Lower lobe of right lung (tissue), 2 donors: ENCODE results near the gene NDST1. TPM values are rescaled to one million over a fixed set of nuclear protein-coding genes. Genes with fewer than 3 reads are reported as not detected.

Source experiments
- ATAC-seq, 2 donors: fragments of 200-7000 bp; cut with Tn5 transposase; one replicate each; pipeline ENCODE4 v1.9.1; 2020 to 2022; ENCODE audit warnings: mild to moderate bottlenecking in 2 of 2, moderate library complexity in 2 of 2
- DNase-seq: peaks from one replicate; pipeline ENCODE4 v3.0.0-alpha.2; 2020
- H3K27ac ChIP-seq: fragments of 200-600 bp; one replicate; pipeline ENCODE4 v1.8.0; 2022
- H3K27me3 ChIP-seq: fragments of 200-600 bp; one replicate; pipeline ENCODE4 v1.8.0; 2022; ENCODE audit warnings: low read depth
- H3K36me3 ChIP-seq: fragments of 200-600 bp; one replicate; pipeline ENCODE4 v1.8.0; 2022; ENCODE audit warnings: mild to moderate bottlenecking
- H3K4me1 ChIP-seq: fragments of 200-600 bp; one replicate; pipeline ENCODE4 v1.8.0; 2022
- H3K4me3 ChIP-seq: fragments of 200-600 bp; one replicate; pipeline ENCODE4 v1.8.0; 2022; ENCODE audit warnings: mild to moderate bottlenecking
- H3K9me3 ChIP-seq: fragments of 200-600 bp; one replicate; pipeline ENCODE4 v1.8.0; 2022
- intact Hi-C: fragments of 100-400 bp; cut with DNase I; formaldehyde crosslinking; loops from one replicate; pipeline ENCODE4 v1.11.0; 2022
- total RNA-seq: library from RNA; stranded (reverse); fragmentation: NEBNext Ultra II Directional; extraction: Animal tissue kit (Norgen Biotek cat#: 25700); gene quantifications from one replicate; pipeline ENCODE4 v1.2.1, GENCODE V29; 2021
- TF ChIP-seq, protein P1 (sequence below): fragments of 200-600 bp; IDR thresholded peaks from one replicate; pipeline ENCODE4 v1.8.0; 2022; ENCODE audit warnings: antibody characterized with exemption, mild to moderate bottlenecking
- donor health status: DM: no; HTN: yes; CAD: no; lungs with severe emphysema.

Gene NDST1
- total RNA-seq, 1 donor from 2014 or later = 117 TPM

DNA sequence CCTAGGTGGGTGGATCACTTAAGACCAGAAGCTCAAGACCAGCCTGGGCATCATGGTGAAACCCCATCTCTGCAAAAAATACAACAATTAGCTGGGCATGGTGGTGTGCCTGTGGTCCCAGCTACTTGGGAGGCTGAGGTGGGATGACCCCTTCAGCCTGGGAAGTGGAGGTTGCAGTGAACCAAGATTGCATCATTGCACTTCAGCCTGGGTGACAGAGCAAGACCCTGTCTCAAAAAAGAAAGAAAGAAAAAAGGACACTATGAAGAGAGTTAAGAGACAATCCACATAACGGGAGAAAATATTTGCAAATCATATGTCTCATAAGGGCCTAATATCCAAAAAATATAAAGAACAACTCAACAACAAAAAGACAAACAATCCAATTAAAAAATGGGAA is 57.9 kb downstream of the NDST1 start:
- DNase-seq = no peak
- H3K36me3 ChIP-seq = no peaks in the 10 kb centered on the region
- no peaks in the 10 kb centered on the region for H3K27me3 ChIP-seq
- no peak overlapping the region for H3K4me3 ChIP-seq
- intact Hi-C loops = no loop called here
- ATAC-seq = no peak
- TF ChIP-seq, protein P1, sequence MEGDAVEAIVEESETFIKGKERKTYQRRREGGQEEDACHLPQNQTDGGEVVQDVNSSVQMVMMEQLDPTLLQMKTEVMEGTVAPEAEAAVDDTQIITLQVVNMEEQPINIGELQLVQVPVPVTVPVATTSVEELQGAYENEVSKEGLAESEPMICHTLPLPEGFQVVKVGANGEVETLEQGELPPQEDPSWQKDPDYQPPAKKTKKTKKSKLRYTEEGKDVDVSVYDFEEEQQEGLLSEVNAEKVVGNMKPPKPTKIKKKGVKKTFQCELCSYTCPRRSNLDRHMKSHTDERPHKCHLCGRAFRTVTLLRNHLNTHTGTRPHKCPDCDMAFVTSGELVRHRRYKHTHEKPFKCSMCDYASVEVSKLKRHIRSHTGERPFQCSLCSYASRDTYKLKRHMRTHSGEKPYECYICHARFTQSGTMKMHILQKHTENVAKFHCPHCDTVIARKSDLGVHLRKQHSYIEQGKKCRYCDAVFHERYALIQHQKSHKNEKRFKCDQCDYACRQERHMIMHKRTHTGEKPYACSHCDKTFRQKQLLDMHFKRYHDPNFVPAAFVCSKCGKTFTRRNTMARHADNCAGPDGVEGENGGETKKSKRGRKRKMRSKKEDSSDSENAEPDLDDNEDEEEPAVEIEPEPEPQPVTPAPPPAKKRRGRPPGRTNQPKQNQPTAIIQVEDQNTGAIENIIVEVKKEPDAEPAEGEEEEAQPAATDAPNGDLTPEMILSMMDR = no peak
- H3K4me1 ChIP-seq = peaks cover 14% of the 10 kb centered on the region
- no peak overlapping the region for H3K27ac ChIP-seq
- H3K9me3 ChIP-seq = no peaks in the 10 kb centered on the region

DNA sequence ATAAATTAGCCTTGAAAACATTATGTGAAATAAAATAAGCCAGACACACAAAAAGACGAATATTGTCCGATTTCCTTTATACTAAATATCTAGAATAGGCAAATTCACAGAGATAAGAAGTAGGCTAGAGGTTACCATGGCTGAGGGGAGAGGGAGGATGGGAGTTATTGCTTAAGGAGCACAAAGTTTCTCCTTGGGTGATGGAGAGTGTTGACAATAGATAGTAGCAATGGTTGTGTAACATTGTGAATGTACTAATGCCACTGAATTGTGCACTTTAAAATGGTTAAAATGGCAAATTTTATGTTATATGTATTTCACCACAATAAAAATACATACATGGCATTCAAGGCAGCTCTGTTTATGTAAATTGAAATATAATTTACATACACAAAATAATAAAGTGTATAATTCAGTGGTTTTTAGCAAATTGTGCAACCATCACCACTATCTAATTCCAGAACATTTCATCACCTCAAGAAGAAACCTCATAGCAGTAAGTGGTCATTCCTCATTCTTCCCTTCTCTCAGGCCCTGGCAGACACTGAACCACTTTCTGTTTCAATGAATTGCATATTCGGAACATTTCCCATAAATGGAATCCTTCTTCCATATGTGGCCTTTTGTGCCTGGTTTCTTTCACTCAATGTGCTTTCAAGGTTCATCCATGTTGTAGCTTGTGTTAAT is 59.2 kb downstream of the NDST1 start:
- H3K27ac ChIP-seq = peak overlapping the region; percentile 7
- TF ChIP-seq, protein P1 = no peak
- no peak overlapping the region for H3K4me3 ChIP-seq
- no peaks in the 10 kb centered on the region for H3K27me3 ChIP-seq
- ATAC-seq (peak; percentile 80 to 85), DNase-seq (no peak)
- no peaks in the 10 kb centered on the region for H3K36me3 ChIP-seq
- H3K4me1 ChIP-seq = peaks cover 14% of the 10 kb centered on the region
- no peaks in the 10 kb centered on the region for H3K9me3 ChIP-seq
- intact Hi-C loops = no loop called here

DNA sequence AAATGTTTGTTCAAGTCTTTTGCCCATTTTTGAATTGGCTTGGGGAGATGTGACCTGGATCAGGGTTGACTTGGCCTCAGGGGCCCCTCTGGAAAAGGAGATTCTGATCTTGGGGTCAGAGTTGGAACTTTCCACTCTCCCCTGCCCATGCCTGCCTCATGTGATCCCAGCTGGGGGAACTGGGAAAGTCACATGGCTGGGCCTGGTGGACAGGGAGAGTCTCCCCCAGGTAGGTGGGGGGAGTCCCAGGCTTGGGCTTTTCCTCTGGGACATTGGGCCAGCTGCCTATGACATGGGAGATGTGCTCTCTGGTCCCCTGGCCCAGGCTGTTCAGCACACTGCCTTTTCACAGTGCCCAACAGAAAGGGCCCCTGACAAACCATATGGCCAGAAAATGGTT is 60.7 kb downstream of the NDST1 start:
- no peak overlapping the region for H3K27ac ChIP-seq
- H3K4me1 ChIP-seq = peaks cover 14% of the 10 kb centered on the region
- H3K27me3 ChIP-seq = no peaks in the 10 kb centered on the region
- no peak for ATAC-seq
- intact Hi-C loops = no loop called here
- H3K9me3 ChIP-seq = no peaks in the 10 kb centered on the region
- TF ChIP-seq, protein P1 = no peak
- H3K36me3 ChIP-seq = no peaks in the 10 kb centered on the region
- no peak overlapping the region for H3K4me3 ChIP-seq
- no peak for DNase-seq

DNA sequence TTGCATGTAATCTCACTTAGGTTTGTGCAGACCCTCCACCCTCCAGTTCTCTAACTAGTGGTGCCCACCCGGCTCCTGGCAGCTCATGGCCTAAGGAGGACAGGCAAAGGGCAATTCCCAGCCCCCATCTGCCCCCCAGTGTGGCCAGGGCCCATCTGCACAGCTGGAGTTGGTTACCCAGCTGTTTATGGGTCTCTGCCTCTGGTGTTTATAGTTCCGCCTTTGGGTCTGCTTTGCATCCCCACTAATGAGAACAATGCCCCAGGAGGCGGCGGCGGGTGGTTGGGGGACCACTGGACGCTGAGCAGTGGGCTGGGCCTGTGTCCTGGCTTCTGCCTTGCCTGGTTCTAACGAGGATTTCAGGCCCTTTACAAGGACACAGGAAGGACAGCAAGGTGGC is 62.4 kb downstream of the NDST1 start:
- no peaks in the 10 kb centered on the region for H3K27me3 ChIP-seq
- TF ChIP-seq, protein P1 = no peak
- H3K9me3 ChIP-seq = no peaks in the 10 kb centered on the region
- no peaks in the 10 kb centered on the region for H3K36me3 ChIP-seq
- no peak overlapping the region for H3K4me3 ChIP-seq
- ATAC-seq = no peak
- no peak for DNase-seq
- H3K4me1 ChIP-seq = peaks cover 14% of the 10 kb centered on the region
- no peak overlapping the region for H3K27ac ChIP-seq
- intact Hi-C loops = no loop called here

DNA sequence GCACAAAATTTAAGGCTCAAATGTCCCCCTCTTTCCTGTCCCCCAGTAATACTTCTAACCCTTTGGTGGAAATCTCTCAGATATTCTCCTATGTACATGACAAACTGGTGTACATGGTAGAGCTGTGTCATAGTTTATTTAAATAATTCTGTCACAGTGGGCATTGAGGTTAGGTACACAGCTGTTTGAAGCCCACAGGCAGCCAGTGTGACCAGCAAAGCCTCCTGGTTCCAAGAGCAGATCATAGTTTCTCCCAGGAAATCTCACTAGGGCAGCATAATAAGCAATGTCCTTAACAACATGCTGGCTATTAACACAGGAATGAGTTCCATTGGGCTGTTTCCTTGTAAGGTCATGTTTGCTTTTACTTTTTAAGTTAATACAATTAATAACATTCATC is 63.9 kb downstream of the NDST1 start:
- intact Hi-C loops = no loop called here

More for the DNA sequence above, 63.9 kb downstream of the NDST1 start:
- no peak overlapping the region for H3K4me3 ChIP-seq
- DNase-seq = no peak
- no peaks in the 10 kb centered on the region for H3K9me3 ChIP-seq
- no peaks in the 10 kb centered on the region for H3K27me3 ChIP-seq
- TF ChIP-seq, protein P1 = no peak
- H3K27ac ChIP-seq = no peak overlapping the region
- peaks cover 12% of the 10 kb centered on the region for H3K4me1 ChIP-seq
- no peaks in the 10 kb centered on the region for H3K36me3 ChIP-seq
- no peak for ATAC-seq
